ENCODE results near the gene CNN3.

CNN3 gene

DNA sequence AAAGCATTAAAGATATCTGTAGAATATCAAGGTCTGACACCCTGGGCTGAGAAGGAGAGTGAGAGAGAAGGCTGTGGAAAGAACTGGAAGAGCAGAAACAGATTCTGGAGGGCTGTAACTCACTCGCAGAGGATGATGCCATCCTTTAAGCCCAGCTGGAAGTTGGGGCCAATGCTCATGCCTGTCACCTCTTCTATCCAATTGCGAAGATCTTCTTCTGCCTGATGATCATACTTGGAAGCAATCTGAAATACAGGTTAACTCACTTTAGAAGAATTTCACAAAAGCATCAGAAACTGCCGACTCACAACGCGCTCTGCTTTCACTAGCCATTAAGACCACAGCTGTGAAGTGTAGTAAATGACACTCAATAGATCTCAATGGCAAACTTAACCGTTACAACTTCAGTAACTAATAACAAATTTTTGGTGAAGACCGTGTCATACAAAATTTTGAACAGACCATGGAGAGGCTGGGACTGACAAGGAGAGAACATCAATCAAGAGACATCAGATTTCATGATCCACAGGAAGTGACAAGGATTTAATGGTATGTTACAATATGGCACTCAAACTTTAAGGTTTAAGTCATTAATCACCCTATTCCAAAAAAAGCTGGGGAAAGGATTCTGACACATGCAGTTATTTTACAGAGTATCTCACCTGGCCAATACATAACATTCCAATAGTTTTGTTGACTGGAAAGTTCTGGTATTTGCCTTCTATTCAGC lies 23.5 kb downstream of the CNN3 start:
- no peaks in the 10 kb centered on the region for H3K36me3 Mint-ChIP-seq (ENCODE audit: low read depth)

DNA sequence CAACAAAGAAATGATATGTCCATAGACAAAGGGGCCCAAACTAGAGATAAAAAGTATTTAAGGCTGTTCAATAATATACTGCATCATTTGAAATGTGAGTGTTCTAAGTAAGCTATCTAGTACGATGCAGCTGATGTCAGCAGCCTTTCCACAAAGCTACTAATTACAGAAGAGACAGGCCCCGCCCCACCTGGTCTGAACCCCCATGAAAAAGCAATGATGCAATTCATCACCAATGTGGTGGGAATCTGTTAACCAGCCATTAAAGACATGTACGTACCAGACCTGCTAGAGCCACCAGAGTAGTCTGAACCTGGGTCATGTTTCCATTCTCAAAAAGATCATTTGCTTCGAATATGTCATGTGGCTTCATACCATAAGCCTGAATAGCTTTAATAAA lies 25.1 kb downstream of the CNN3 start:
- no peaks in the 10 kb centered on the region for H3K27me3 Mint-ChIP-seq (ENCODE audit: low read depth)
- H3K4me3 Mint-ChIP-seq, result no peak overlapping the region
- no peak overlapping the region for H3K27ac Mint-ChIP-seq
- no peaks in the 10 kb centered on the region for H3K36me3 Mint-ChIP-seq (ENCODE audit: low read depth)
- no peaks in the 10 kb centered on the region for H3K9me3 Mint-ChIP-seq
- DNase-seq (ENCODE audit: low spot score), result no peak
- no peaks in the 10 kb centered on the region for H3K4me1 Mint-ChIP-seq (ENCODE audit: low read depth)

More for the DNA sequence above, 23.5 kb downstream of the CNN3 start:
- no peaks in the 10 kb centered on the region for H3K9me3 Mint-ChIP-seq
- no peak overlapping the region for H3K27ac Mint-ChIP-seq
- H3K27me3 Mint-ChIP-seq (ENCODE audit: low read depth), result no peaks in the 10 kb centered on the region
- no peak for DNase-seq (ENCODE audit: low spot score)
- no peaks in the 10 kb centered on the region for H3K4me1 Mint-ChIP-seq (ENCODE audit: low read depth)
- no peak overlapping the region for H3K4me3 Mint-ChIP-seq

DNA sequence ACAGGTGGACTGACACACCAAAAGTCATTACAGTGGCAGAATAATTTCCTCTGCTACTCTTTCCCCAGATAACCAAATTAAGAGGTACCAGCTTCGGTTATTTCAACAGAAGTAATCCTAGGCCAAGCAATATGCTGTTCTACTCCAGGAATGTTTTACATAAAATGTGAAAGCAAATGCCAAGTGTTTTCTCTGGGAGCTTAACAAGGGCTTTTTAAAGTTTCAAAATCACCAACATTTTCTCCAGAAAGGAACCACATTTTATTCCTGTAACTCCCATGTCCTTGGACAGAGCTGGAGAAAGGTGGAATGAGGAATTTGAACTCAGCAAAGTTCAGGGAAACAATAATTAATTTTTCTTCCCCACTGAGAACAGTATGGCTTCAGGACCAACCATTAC lies 27.2 kb downstream of the CNN3 start:
- Mint-ChIP-seq H3K4me3 (no peak overlapping the region), H3K36me3 (ENCODE audit: low read depth) (no peaks in the 10 kb centered on the region), H3K27ac (no peak overlapping the region), H3K27me3 (ENCODE audit: low read depth) (no peaks in the 10 kb centered on the region), H3K9me3 (no peaks in the 10 kb centered on the region), H3K4me1 (ENCODE audit: low read depth) (no peaks in the 10 kb centered on the region)
- DNase-seq (ENCODE audit: low spot score), result no peak

DNA sequence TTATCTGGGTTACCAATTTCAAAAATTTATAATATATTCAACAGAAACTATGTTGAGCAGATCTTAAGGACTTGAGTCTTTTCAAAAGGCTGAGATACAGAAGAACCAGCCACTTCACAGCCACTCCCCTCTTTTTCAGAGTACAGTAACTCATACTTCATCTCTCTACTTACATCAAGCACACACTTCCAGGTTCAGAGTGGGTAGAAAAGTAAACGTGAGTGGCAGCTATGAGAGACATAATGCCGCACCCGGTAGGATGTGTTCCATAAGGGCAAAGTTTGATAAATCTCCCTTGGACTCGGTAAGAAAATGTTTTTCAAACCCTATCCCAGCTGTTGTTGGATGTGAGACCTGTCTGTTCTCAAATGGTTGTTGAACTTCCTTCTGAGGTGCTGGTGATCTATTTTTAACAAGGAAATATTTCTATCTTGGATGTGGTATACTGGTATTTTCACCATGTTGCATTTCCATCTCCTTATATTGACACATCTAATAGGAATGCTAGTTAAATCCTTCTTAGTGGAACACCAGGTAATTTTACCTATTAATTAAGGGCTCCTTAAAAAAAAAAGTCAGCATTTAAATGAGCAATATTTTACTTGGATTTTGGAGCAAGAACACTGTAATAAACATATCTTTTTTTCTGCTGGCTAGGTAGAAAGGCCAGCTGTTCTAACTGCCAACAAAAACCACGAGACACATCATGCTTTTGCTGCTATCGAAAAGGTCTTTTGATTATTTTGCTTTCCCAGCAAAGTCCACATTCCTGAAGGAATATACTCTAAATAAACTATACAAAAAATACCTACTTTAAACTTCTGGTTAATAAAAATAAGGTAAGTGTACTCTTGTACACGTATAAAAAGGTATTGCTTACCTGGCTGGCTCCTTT lies 28.2 kb downstream of the CNN3 start:
- Mint-ChIP-seq H3K4me3 (no peak overlapping the region), H3K9me3 (no peaks in the 10 kb centered on the region), H3K27ac (no peak overlapping the region), H3K27me3 (ENCODE audit: low read depth) (peaks cover 4% of the 10 kb centered on the region), H3K36me3 (ENCODE audit: low read depth) (no peaks in the 10 kb centered on the region), H3K4me1 (ENCODE audit: low read depth) (no peaks in the 10 kb centered on the region)
- no peak for DNase-seq (ENCODE audit: low spot score)

DNA sequence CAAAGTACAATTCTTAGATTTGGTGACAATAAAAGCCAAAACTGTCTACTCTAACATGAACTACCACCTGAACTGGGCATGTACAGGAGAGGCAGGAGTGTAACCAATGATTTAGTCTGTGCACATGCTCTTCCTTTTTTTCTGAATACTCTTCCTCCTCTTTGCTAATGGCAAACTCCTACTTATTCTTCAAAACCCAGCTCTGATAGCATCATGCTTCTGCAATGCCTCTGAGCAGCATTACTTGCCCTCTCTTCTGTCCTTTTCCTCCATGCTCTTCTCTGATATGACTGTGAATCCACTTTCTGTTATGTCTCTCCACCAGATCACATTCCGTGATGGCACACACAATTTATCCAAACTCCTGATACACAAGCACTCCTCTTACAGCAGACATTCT lies 31.4 kb downstream of the CNN3 start:
- H3K27ac Mint-ChIP-seq, result no peak overlapping the region
- H3K36me3 Mint-ChIP-seq (ENCODE audit: low read depth), result no peaks in the 10 kb centered on the region
- peaks cover 4% of the 10 kb centered on the region for H3K27me3 Mint-ChIP-seq (ENCODE audit: low read depth)
- no peaks in the 10 kb centered on the region for H3K4me1 Mint-ChIP-seq (ENCODE audit: low read depth)
- no peaks in the 10 kb centered on the region for H3K9me3 Mint-ChIP-seq
- no peak overlapping the region for H3K4me3 Mint-ChIP-seq
- DNase-seq (ENCODE audit: low spot score), result no peak

DNA sequence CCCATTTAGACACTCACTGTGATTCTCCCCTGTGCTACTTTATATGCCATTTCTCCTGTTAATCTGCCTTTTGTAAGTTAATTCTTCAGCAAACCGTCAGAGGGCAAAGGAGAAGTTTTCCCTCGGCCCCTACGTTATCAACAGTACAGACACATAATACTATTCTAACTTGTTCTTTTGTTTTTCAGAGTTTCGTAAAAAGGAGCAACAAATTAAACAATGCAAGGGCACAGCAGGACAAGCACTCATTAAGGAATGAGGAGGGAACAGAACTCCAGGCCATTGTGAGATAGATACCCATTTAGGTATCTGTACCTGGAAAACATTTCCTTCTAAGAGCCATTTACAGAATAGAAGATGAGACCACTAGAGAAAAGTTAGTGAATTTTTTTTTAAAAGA lies 32.3 kb downstream of the CNN3 start:
- Mint-ChIP-seq H3K4me1 (ENCODE audit: low read depth) (no peaks in the 10 kb centered on the region), H3K4me3 (no peak overlapping the region), H3K36me3 (ENCODE audit: low read depth) (no peaks in the 10 kb centered on the region), H3K27ac (no peak overlapping the region), H3K9me3 (no peaks in the 10 kb centered on the region), H3K27me3 (ENCODE audit: low read depth) (peaks cover 4% of the 10 kb centered on the region)
- DNase-seq (ENCODE audit: low spot score), result no peak

DNA sequence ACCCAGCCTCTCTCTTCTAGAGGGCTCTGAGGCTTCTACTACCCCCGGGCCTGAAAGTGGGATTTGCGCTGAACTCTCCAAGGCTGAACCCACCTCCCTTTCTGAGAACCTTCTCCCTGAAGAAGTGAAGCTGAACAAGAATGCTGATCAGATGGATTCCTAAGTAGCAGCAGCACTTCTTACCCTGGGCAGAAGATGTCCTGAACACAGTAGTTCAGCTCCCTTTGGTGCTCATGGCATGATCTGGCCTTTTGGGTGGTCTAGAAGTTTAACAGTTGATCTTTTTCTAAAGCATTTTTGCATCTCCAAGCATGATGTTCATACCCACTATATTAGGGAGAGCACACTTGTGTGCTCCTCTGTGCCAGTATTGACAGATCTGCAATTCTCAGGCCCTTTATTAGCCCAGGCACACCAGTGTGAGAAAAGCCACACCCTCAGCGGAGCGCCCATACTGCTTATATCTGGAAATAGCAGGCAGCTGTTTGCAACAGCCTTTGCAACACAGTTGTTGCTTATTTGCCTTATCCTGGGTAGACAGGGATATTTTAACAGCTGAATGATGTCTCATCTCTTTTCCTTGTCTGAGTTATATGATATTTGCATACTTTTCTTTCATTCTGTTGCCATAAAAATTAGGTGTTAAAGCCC lies 34.2 kb downstream of the CNN3 start:
- Mint-ChIP-seq H3K4me1 (ENCODE audit: low read depth) (no peaks in the 10 kb centered on the region), H3K27ac (no peak overlapping the region), H3K36me3 (ENCODE audit: low read depth) (no peaks in the 10 kb centered on the region), H3K9me3 (no peaks in the 10 kb centered on the region), H3K4me3 (no peak overlapping the region), H3K27me3 (ENCODE audit: low read depth) (peaks cover 4% of the 10 kb centered on the region)
- DNase-seq (ENCODE audit: low spot score), result no peak

DNA sequence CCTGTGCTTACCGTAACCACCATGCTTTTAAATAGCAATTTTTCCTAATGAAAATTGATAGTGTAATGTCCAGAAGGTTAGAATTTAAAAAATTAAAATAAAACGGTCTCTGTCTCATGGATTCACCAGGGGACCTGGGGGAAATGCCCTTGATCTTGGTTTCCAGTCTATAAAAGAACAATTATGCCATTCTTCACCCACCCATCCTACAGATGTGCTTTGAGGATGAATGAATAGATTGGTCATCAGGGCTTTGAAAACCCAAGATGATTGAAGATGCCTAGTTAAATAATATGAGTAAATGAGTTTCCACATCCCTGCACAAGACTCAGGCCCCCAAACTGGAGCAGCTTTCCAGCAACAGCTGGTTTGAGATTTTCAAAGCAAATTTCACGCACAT lies 38.7 kb downstream of the CNN3 start:
- Mint-ChIP-seq H3K4me1 (ENCODE audit: low read depth) (peaks cover 6% of the 10 kb centered on the region), H3K27ac (no peak overlapping the region), H3K27me3 (ENCODE audit: low read depth) (peaks cover 2% of the 10 kb centered on the region), H3K36me3 (ENCODE audit: low read depth) (no peaks in the 10 kb centered on the region), H3K9me3 (no peaks in the 10 kb centered on the region), H3K4me3 (no peak overlapping the region)
- no peak for DNase-seq (ENCODE audit: low spot score)

DNA sequence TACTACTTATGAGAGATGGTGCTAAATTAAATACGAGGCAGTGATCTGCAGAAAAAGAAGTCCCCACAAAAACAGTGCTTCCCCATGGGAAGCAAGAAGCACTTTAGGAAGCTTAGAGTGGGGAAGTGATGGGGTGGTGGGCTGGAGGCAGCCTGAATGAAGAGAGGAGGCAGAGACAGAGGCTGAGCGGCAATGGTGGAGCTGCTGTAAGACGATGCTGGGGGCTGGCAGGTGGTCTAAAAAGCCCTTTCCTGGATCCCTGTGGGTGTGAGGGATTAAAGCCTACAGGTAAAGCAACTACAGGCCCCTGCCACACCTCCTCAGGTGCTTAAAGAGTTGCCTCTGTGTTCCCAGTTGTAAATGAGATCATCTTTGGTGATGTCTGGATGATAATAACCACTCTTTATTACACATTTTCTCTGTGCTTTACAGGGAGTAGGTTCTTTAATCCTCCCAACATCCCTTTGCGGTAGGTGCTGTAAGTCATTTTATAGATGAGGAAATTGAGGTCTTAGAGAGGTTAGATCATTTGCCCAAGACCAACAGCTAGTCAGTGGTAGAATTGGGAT lies 39.2 kb downstream of the CNN3 start:
- Mint-ChIP-seq H3K27ac (no peak overlapping the region), H3K36me3 (ENCODE audit: low read depth) (no peaks in the 10 kb centered on the region), H3K27me3 (ENCODE audit: low read depth) (peaks cover 2% of the 10 kb centered on the region), H3K9me3 (no peaks in the 10 kb centered on the region), H3K4me3 (no peak overlapping the region), H3K4me1 (ENCODE audit: low read depth) (peaks cover 6% of the 10 kb centered on the region)
- no peak for DNase-seq (ENCODE audit: low spot score)

DNA sequence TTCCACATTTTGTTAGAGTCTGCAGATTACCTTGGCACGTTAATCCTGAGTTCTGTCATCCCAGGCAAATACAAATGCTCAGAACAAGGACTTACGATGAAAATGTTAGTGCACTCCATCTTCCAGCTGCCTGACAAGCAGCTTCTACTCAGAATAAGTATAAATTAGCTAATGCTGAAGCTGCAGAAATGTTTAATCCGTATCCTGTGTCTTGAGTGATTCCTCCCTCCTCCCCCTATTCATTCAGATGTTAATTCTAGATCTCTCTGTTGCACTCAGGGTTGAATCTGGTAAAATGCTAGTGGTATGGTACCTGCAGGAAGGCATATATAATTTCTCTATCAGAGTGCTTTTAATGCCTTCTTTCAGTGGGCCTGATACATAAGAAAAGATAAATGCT lies 39.8 kb downstream of the CNN3 start:
- no peak for DNase-seq (ENCODE audit: low spot score)
- H3K27me3 Mint-ChIP-seq (ENCODE audit: low read depth), result peaks cover 2% of the 10 kb centered on the region
- H3K36me3 Mint-ChIP-seq (ENCODE audit: low read depth), result no peaks in the 10 kb centered on the region

DNA sequence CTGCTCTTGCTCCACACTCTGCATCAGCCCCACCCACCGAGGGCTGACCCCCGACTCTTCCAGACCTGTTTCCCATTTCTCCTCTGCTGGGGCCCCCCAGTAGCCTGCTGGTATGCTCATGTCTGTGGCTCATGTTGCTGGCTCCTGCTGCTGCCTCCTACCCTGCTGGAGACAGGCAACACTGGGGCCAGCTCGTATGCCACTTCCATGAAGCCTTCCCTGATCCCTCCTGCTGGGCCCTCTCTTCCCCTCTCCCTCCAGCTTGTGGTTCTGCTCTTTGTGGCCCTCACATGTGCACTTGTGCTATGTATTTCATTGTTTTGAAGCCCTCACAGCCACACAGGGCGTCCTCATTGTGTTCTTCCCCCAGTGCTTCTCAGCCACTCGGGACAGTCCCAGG lies 40.5 kb downstream of the CNN3 start:
- no peak overlapping the region for H3K4me3 Mint-ChIP-seq
- H3K4me1 Mint-ChIP-seq (ENCODE audit: low read depth), result peaks cover 6% of the 10 kb centered on the region
- H3K27me3 Mint-ChIP-seq (ENCODE audit: low read depth), result peaks cover 2% of the 10 kb centered on the region
- H3K27ac Mint-ChIP-seq, result no peak overlapping the region
- no peaks in the 10 kb centered on the region for H3K36me3 Mint-ChIP-seq (ENCODE audit: low read depth)
- no peak for DNase-seq (ENCODE audit: low spot score)
- H3K9me3 Mint-ChIP-seq, result no peaks in the 10 kb centered on the region

More for the DNA sequence above, 39.8 kb downstream of the CNN3 start:
- Mint-ChIP-seq H3K27ac (no peak overlapping the region), H3K4me1 (ENCODE audit: low read depth) (peaks cover 6% of the 10 kb centered on the region), H3K9me3 (no peaks in the 10 kb centered on the region), H3K4me3 (no peak overlapping the region)

DNA sequence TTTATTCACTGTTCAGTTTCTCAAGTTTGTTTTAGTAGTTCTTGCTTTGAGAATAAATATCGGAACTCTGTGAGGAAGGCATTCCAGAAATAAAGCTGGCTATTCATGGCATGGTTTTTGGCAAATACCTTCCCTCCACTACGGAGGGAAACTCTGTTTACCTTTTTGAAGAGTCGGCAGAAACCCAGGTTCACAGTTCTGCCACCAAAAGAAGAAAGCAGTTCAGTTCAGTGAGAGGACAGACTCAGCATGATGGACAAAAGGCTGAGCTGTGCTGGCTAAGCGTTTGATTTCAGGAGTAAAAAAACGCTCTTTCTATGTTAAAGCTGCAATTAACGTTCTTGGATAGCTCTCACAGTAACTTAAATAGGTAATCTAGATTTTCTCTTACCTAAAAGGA lies 42.4 kb downstream of the CNN3 start:
- Mint-ChIP-seq H3K27me3 (ENCODE audit: low read depth) (peaks cover 2% of the 10 kb centered on the region), H3K36me3 (ENCODE audit: low read depth) (no peaks in the 10 kb centered on the region), H3K4me3 (no peak overlapping the region), H3K9me3 (no peaks in the 10 kb centered on the region), H3K4me1 (ENCODE audit: low read depth) (peaks cover 6% of the 10 kb centered on the region), H3K27ac (no peak overlapping the region)
- no peak for DNase-seq (ENCODE audit: low spot score)

DNA sequence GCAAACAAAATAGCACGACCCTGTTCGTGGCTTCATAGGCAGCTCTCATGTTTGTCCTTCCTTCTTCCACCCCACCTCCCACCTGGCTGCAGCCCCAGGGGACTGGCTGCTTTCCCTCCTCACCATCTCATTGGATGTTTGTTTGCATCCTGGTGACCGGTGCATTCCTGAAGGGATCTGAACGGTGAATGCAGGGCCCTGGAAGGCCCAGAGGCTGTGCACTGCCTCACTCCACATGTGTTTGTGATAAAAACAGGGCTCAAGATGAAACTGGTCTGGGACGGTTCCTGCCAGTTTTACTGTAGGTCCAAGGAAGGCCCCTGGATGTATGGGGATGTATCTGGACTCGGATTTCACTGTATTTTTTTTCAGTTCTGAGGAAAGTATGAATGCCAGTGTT lies 42.8 kb downstream of the CNN3 start:
- Mint-ChIP-seq H3K4me1 (ENCODE audit: low read depth) (peaks cover 6% of the 10 kb centered on the region), H3K4me3 (no peak overlapping the region), H3K36me3 (ENCODE audit: low read depth) (no peaks in the 10 kb centered on the region), H3K27me3 (ENCODE audit: low read depth) (peaks cover 2% of the 10 kb centered on the region), H3K9me3 (no peaks in the 10 kb centered on the region), H3K27ac (peak overlapping the region; percentile 46)
- DNase-seq (ENCODE audit: low spot score), result no peak

DNA sequence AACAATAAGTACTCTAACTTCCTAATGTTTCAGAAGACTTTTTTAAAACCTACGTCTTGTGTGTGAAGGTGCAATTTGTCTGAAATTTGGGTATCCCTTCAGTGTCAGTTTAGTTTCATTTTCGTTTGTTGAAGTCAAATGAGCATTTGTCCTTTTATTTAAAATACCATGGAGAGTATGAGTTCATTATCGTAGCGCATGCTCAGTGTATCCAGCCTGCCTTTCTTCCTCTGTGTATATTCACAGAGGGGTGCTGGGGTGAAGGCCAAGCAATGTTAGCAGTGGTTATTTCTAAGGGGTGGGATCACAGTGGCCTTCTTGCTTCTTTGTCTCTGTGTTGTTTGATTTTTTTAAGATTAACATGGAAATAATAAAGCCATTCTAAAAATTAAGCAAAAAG lies 43.2 kb downstream of the CNN3 start:
- Mint-ChIP-seq H3K27ac (peak overlapping the region; percentile 46), H3K4me1 (ENCODE audit: low read depth) (peaks cover 6% of the 10 kb centered on the region), H3K36me3 (ENCODE audit: low read depth) (no peaks in the 10 kb centered on the region), H3K4me3 (peak overlapping the region; percentile 58), H3K27me3 (ENCODE audit: low read depth) (peaks cover 2% of the 10 kb centered on the region), H3K9me3 (no peaks in the 10 kb centered on the region)
- DNase-seq (ENCODE audit: low spot score), result no peak
